Natural killer cell (primary cell): Measurements from ENCODE around the gene POLR2C. TPM values are rescaled to one million over a fixed set of nuclear protein-coding genes. Genes with fewer than 3 reads are reported as not detected.

ENCODE experiments used
- ATAC-seq, 3 donors: fragments of 150-1000 bp in 2 of 3; fragments of 200-7000 bp in 1 of 3; cut with Tn5 transposase; 1 replicate in 1 of 3; 2 replicates in 2 of 3; pipeline ENCODE4 v1.10.0; 2021; ENCODE audit warnings: mild to moderate bottlenecking in 2 of 3, moderate library complexity in 2 of 3
- DNase-seq, 2 donors: peaks; one replicate each; pipeline versions ENCODE4 v3.0.0 to v3.0.0-alpha.2; 2013 to 2021; ENCODE audit warnings: mixed read lengths in 1 of 2
- H3K27ac ChIP-seq: one replicate; pipeline ENCODE4 v1.5.1; 2013; ENCODE audit warnings: mild to moderate bottlenecking, low read length
- H3K27me3 ChIP-seq: one replicate; pipeline ENCODE4 v1.6.1; 2013; ENCODE audit warnings: low read length; ENCODE audit not compliant: control insufficient read depth, insufficient read depth
- H3K36me3 ChIP-seq: one replicate; pipeline ENCODE4 v1.6.1; 2013; ENCODE audit warnings: low read length; ENCODE audit not compliant: control insufficient read depth, insufficient read depth
- H3K4me1 ChIP-seq: one replicate; pipeline ENCODE4 v1.6.1; 2013; ENCODE audit warnings: low read length; ENCODE audit not compliant: control insufficient read depth, insufficient read depth
- H3K4me3 ChIP-seq: one replicate; pipeline ENCODE4 v1.5.1; 2013; ENCODE audit warnings: low read length
- H3K9me3 ChIP-seq: one replicate; pipeline ENCODE4 v1.6.1; 2013; ENCODE audit warnings: low read length; ENCODE audit not compliant: control insufficient read depth, insufficient read depth
- H3K27ac Mint-ChIP-seq, 2 donors: one replicate each; pipeline ENCODE4 v1.8.0; 2022; ENCODE audit warnings: mild to moderate bottlenecking in 2 of 2, mixed read lengths in 2 of 2, moderate library complexity in 1 of 2
- H3K27me3 Mint-ChIP-seq, 2 donors: one replicate each; pipeline ENCODE4 v1.8.0; 2022; ENCODE audit warnings: low read depth in 2 of 2, mixed read lengths in 2 of 2
- H3K36me3 Mint-ChIP-seq: one replicate; pipeline ENCODE4 v1.8.0; 2022; ENCODE audit warnings: mixed read lengths
- H3K4me1 Mint-ChIP-seq, 2 donors: one replicate each; pipeline ENCODE4 v1.8.0; 2022; ENCODE audit warnings: mixed read lengths in 2 of 2
- H3K4me3 Mint-ChIP-seq: one replicate; pipeline ENCODE4 v1.8.0; 2022; ENCODE audit warnings: mild to moderate bottlenecking, moderate library complexity, mixed read lengths
- H3K9me3 Mint-ChIP-seq, 2 donors: one replicate each; pipeline ENCODE4 v1.8.0; 2022; ENCODE audit warnings: mixed read lengths in 2 of 2
- WGBS: methylation state at CpG from one replicate; pipeline ENCODE4 v1.1.7; 2013; ENCODE audit warnings: missing lambda C conversion rate; ENCODE audit not compliant: insufficient coverage; 5-methylcytosine and 5-hydroxymethylcytosine counted together
- intact Hi-C: fragments of 100-400 bp; cut with micrococcal nuclease; formaldehyde crosslinking; loops from one replicate; pipeline ENCODE4 v1.14.2; 2022
- total RNA-seq, 4 donors: library from RNA; stranded (reverse); fragments of 120-200 nt in 1 of 4; gene quantifications; one replicate each; pipeline versions ENCODE4 v1.2.3 to v1.2.4, GENCODE V29; 2013 to 2022
- TF ChIP-seq, protein P1 (sequence below): fragments of 200-600 bp; IDR thresholded peaks from one replicate; pipeline ENCODE4 v1.8.0; 2022; ENCODE audit warnings: antibody characterized with exemption

Gene POLR2C
- total RNA-seq, 3 donors from 2014 or later (not counting 1 experiment from before 2014, with no cell fraction given), result 55.4 to 71.2 (median 66.7) TPM

GRCh38 chr16:57518922-57519321, 56.4 kb downstream of the POLR2C start:
- Mint-ChIP-seq H3K27ac (no peak overlapping the region), H3K9me3 (no peaks in the 10 kb centered on the region), H3K4me1 (peaks cover 21 to 25% of the 10 kb centered on the region in 2 donors), H3K36me3 (no peaks in the 10 kb centered on the region), H3K27me3 (no peaks in the 10 kb centered on the region), H3K4me3 (no peak overlapping the region)
- Histone ChIP-seq H3K4me3 (no peak overlapping the region), H3K36me3 (peaks cover 43% of the 10 kb centered on the region), H3K27me3 (no peaks in the 10 kb centered on the region), H3K9me3 (no peaks in the 10 kb centered on the region), H3K27ac (no peak overlapping the region), H3K4me1 (peaks cover 18% of the 10 kb centered on the region)
- TF ChIP-seq, protein P1, sequence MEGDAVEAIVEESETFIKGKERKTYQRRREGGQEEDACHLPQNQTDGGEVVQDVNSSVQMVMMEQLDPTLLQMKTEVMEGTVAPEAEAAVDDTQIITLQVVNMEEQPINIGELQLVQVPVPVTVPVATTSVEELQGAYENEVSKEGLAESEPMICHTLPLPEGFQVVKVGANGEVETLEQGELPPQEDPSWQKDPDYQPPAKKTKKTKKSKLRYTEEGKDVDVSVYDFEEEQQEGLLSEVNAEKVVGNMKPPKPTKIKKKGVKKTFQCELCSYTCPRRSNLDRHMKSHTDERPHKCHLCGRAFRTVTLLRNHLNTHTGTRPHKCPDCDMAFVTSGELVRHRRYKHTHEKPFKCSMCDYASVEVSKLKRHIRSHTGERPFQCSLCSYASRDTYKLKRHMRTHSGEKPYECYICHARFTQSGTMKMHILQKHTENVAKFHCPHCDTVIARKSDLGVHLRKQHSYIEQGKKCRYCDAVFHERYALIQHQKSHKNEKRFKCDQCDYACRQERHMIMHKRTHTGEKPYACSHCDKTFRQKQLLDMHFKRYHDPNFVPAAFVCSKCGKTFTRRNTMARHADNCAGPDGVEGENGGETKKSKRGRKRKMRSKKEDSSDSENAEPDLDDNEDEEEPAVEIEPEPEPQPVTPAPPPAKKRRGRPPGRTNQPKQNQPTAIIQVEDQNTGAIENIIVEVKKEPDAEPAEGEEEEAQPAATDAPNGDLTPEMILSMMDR, result no peak
- 95% methylated on average over 6 of the region's 6 CpGs for whole genome bisulfite sequencing
- ATAC-seq (no peak), DNase-seq (no peak)
- intact Hi-C loops, result loop anchor here (1.0 to 5.0 kb wide), 3 partner anchors 42 to 219 kb away; no protein-coding TSS in a partner anchor

- Histone ChIP-seq H3K4me1 (peaks cover 18% of the 10 kb centered on the region), H3K36me3 (peaks cover 35% of the 10 kb centered on the region), H3K27me3 (no peaks in the 10 kb centered on the region), H3K9me3 (no peaks in the 10 kb centered on the region), H3K4me3 (no peak overlapping the region), H3K27ac (no peak overlapping the region)
- intact Hi-C loops, result loop anchor here (1.0 to 5.0 kb wide), 3 partner anchors 43 to 220 kb away; no protein-coding TSS in a partner anchor
- peak; percentile 79 to 99 (median 95) for ATAC-seq
- H3K9me3 Mint-ChIP-seq, result no peaks in the 10 kb centered on the region
- no peaks in the 10 kb centered on the region for H3K36me3 Mint-ChIP-seq
- WGBS, result 32% methylated on average over 10 of the region's 10 CpGs
- peak; percentile 79 to 89 for DNase-seq
- peaks cover 21 to 25% of the 10 kb centered on the region in 2 donors for H3K4me1 Mint-ChIP-seq
- H3K27ac Mint-ChIP-seq, result peak overlapping the region in 1 of 2 donors; percentile 57
- no peaks in the 10 kb centered on the region for H3K27me3 Mint-ChIP-seq
- H3K4me3 Mint-ChIP-seq, result no peak overlapping the region
- TF ChIP-seq, protein P1, result peak; percentile 94
Observed at GRCh38 chr16:57519796-57520360, 57.4 kb downstream of the POLR2C start.

Other genes starting within 250 kb of the POLR2C start
- gene ARL2BP, start 217.4 kb upstream of the POLR2C start, total RNA-seq, result 10 to 100 TPM; 36.5 to 44.4 (median 43.7) TPM
- not detected for gene PLLP, start 178.0 kb upstream of the POLR2C start, total RNA-seq
- under 1 TPM in 1 of 3 donors, not detected in 2; 0.14 TPM for gene CCL22, start 103.9 kb upstream of the POLR2C start, total RNA-seq
- not detected for gene CX3CL1, start 90.2 kb upstream of the POLR2C start, total RNA-seq
- gene CCL17, start 57.9 kb upstream of the POLR2C start, total RNA-seq, result not detected
- gene CIAPIN1, start 15.3 kb upstream of the POLR2C start, total RNA-seq, result 10 to 100 TPM; 41.1 to 48.8 (median 42.9) TPM
- gene COQ9, start 15.2 kb upstream of the POLR2C start, total RNA-seq, result 10 to 100 TPM; 16.9 to 30.2 (median 18.3) TPM
- gene DOK4, start 23.8 kb downstream of the POLR2C start, total RNA-seq, result 1 to 10 TPM in 2 of 3 donors, under 1 TPM in 1; 0.75 to 2.5 (median 1.5) TPM
- gene CCDC102A, start 73.9 kb downstream of the POLR2C start, total RNA-seq, result 10 to 100 TPM; 15.5 to 24.4 (median 17.1) TPM
- gene ADGRG5, start 80.0 kb downstream of the POLR2C start, total RNA-seq, result 100 to 1,000 TPM in 1 of 3 donors, 10 to 100 TPM in 2; 83.2 to 118 (median 94.5) TPM
- 100 to 1,000 TPM; 830 to 949 (median 858) TPM for gene ADGRG1, start 166.0 kb downstream of the POLR2C start, total RNA-seq
- 10 to 100 TPM; 16.6 to 57.3 (median 20.7) TPM for gene ADGRG3, start 205.6 kb downstream of the POLR2C start, total RNA-seq
- under 1 TPM in 1 of 3 donors, not detected in 2; 0.33 TPM for gene DRC7, start 232.1 kb downstream of the POLR2C start, total RNA-seq